ENCODE measurements around the gene OSBPL6.

The OSBPL6 gene

DNA sequence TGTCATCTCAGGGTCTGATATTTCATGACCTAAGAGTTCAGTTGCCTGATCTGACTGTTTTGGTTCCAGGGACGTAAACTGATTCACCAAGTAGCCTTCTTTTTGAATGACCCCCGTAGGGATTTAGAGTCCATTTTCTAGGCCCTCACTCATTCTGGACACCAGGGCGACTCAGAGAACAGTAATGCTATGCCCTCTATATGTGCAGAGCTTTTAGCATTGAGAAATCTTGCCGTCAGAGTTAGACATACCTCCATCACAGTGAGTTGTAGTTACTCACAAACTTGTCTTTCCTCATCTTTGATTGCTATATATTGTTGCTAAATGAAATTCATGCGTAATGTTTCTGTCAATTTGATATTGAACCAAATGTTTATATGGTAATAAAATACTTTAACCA, 92.3 kb downstream of the OSBPL6 start:
- no peaks in the 10 kb centered on the region for H3K9me3 ChIP-seq (ENCODE audit: control insufficient read depth, insufficient read depth, low read length)
- H3K4me3 ChIP-seq (ENCODE audit: low read length), result no peak overlapping the region
- no peaks in the 10 kb centered on the region for H4K20me1 ChIP-seq (ENCODE audit: control insufficient read depth, insufficient read depth, low read depth, low read length)
- no peaks in the 10 kb centered on the region for H3K9me2 ChIP-seq (replicated peaks; ENCODE audit: control insufficient read depth, low read length)
- H3K27me3 ChIP-seq (ENCODE audit: control insufficient read depth, low read length), result no peaks in the 10 kb centered on the region
- H3F3A ChIP-seq (ENCODE audit: control insufficient read depth, insufficient read depth), result no peaks in the 10 kb centered on the region
- no peaks in the 10 kb centered on the region for H3K36me3 ChIP-seq (ENCODE audit: control insufficient read depth, low read length)
- H3K79me2 ChIP-seq (ENCODE audit: control insufficient read depth, low read length), result no peaks in the 10 kb centered on the region
- no peak for TF ChIP-seq EZH2phosphoT487 (IDR thresholded peaks at IDR 0.05; ENCODE audit: borderline replicate concordance, low read length)
- TF ChIP-seq, protein P1, sequence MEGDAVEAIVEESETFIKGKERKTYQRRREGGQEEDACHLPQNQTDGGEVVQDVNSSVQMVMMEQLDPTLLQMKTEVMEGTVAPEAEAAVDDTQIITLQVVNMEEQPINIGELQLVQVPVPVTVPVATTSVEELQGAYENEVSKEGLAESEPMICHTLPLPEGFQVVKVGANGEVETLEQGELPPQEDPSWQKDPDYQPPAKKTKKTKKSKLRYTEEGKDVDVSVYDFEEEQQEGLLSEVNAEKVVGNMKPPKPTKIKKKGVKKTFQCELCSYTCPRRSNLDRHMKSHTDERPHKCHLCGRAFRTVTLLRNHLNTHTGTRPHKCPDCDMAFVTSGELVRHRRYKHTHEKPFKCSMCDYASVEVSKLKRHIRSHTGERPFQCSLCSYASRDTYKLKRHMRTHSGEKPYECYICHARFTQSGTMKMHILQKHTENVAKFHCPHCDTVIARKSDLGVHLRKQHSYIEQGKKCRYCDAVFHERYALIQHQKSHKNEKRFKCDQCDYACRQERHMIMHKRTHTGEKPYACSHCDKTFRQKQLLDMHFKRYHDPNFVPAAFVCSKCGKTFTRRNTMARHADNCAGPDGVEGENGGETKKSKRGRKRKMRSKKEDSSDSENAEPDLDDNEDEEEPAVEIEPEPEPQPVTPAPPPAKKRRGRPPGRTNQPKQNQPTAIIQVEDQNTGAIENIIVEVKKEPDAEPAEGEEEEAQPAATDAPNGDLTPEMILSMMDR (IDR thresholded peaks at IDR 0.05; ENCODE audit: low read depth, low read length, poor library complexity, severe bottlenecking), result no peak
- H3K4me2 ChIP-seq (ENCODE audit: low read length), result no peak overlapping the region
- H3K4me1 ChIP-seq (ENCODE audit: control insufficient read depth, low read length), result no peaks in the 10 kb centered on the region
- H3K27ac ChIP-seq (ENCODE audit: low read depth, low read length), result no peak overlapping the region

DNA sequence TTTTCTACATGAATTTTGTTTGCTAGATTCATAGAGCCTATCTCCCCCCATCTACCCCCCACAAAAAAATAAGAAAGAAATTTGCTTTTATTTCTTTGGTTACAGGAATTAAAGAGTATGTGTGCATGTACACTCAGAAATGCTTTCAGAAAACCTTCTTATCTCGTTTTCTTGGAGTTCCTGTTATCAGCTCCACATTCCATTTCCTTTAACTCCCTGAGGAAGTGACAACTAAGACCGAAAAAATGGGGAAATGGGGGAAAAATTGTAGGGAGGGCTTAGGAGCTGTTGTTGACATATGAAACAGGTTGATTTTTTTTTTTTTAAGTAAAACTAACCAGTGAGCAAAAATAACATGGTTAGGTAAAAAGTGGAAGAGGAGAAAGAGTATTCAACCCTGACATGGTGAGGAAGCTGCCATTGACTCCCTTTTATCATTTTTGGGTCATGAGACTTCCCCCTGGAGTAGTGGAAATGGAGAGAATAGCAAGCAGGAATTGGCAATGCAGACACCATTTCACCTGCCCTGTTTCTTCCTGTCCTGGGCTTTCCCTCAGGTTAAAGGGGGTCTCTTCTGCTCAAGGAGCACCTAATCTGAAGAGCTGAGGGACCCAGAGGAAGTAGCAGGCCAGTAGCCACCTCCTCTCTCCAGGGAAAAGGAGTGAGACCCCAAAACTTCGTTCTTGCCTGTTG, 93.5 kb downstream of the OSBPL6 start:
- H3K4me2 ChIP-seq (ENCODE audit: low read length), result no peak overlapping the region

DNA sequence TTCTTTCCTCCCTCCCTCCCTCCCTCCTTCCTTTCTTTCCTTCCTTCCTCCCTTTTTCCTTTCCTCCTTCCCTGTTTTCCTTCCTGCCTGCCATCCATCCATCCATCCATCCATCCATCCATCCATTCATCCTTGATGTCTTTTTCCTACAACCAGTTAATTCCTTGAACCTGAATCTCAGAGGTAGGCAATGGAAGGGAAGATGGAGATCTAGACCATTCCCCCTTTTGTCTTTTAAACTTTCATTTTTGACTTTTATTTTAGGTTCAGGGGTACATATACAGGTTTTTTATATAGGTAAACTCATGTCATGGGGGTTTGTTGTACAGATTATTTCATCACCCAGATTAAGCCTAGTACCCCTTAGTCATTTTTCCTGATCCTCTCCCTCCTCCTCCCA, 97.4 kb downstream of the OSBPL6 start:
- Histone ChIP-seq H3K27ac (ENCODE audit: low read depth, low read length) (no peak overlapping the region), H3F3A (ENCODE audit: control insufficient read depth, insufficient read depth) (no peaks in the 10 kb centered on the region), H3K9me2 (replicated peaks; ENCODE audit: control insufficient read depth, low read length) (no peaks in the 10 kb centered on the region), H3K36me3 (ENCODE audit: control insufficient read depth, low read length) (no peaks in the 10 kb centered on the region), H3K4me1 (ENCODE audit: control insufficient read depth, low read length) (no peaks in the 10 kb centered on the region), H3K79me2 (ENCODE audit: control insufficient read depth, low read length) (no peaks in the 10 kb centered on the region), H3K4me3 (ENCODE audit: low read length) (no peak overlapping the region), H3K27me3 (ENCODE audit: control insufficient read depth, low read length) (peaks cover 6% of the 10 kb centered on the region; the same call in 1 of the 2 replicates), H3K4me2 (ENCODE audit: low read length) (no peak overlapping the region), H4K20me1 (ENCODE audit: control insufficient read depth, insufficient read depth, low read depth, low read length) (no peaks in the 10 kb centered on the region), H3K9me3 (ENCODE audit: control insufficient read depth, insufficient read depth, low read length) (no peaks in the 10 kb centered on the region)
- TF ChIP-seq EZH2phosphoT487 (IDR thresholded peaks at IDR 0.05; ENCODE audit: borderline replicate concordance, low read length), result no peak
- TF ChIP-seq, protein P1 (IDR thresholded peaks at IDR 0.05; ENCODE audit: low read depth, low read length, poor library complexity, severe bottlenecking), result no peak

More for the DNA sequence above, 93.5 kb downstream of the OSBPL6 start:
- Histone ChIP-seq H3K36me3 (ENCODE audit: control insufficient read depth, low read length) (no peaks in the 10 kb centered on the region), H4K20me1 (ENCODE audit: control insufficient read depth, insufficient read depth, low read depth, low read length) (no peaks in the 10 kb centered on the region), H3K79me2 (ENCODE audit: control insufficient read depth, low read length) (no peaks in the 10 kb centered on the region), H3K4me1 (ENCODE audit: control insufficient read depth, low read length) (no peaks in the 10 kb centered on the region), H3K4me3 (ENCODE audit: low read length) (no peak overlapping the region), H3K27me3 (ENCODE audit: control insufficient read depth, low read length) (peaks cover 4% of the 10 kb centered on the region; the same call in 1 of the 2 replicates), H3K27ac (ENCODE audit: low read depth, low read length) (no peak overlapping the region), H3K9me3 (ENCODE audit: control insufficient read depth, insufficient read depth, low read length) (no peaks in the 10 kb centered on the region), H3K9me2 (replicated peaks; ENCODE audit: control insufficient read depth, low read length) (no peaks in the 10 kb centered on the region), H3F3A (ENCODE audit: control insufficient read depth, insufficient read depth) (no peaks in the 10 kb centered on the region)
- no peak for TF ChIP-seq EZH2phosphoT487 (IDR thresholded peaks at IDR 0.05; ENCODE audit: borderline replicate concordance, low read length)
- TF ChIP-seq, protein P1 (IDR thresholded peaks at IDR 0.05; ENCODE audit: low read depth, low read length, poor library complexity, severe bottlenecking), result no peak
